ENCODE measurements around the gene FRG2B.
"Not testable (repeated sequence)": the region's sequence is repeated elsewhere in the genome, so short reads cannot be mapped to it uniquely, and the experiment has no call there.

FRG2B gene

DNA sequence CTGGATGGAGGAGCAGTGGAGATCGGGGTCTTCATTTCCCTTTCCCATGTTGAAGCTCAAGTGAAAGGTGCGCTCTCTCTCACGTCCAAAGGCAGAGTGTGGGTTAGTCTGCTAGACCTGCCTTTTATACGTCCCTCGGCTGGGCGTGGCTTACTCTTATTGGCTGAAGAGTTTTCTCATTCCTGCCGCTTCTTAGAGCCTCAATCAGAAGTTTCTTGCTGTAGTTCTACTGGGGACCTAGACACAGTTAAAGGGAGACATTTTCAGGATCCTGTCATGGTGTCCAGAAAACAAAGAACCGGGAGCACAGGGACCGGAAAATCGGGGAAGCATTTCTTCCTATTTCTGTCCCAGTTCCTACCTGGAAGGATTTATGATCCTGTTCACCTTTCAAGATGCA lies at the start of gene FRG2B:
Gene FRG2B (minus strand): TSS at position 101 of the 400 bp plus-strand sequence. CDS start 53 bp downstream, at position 48.
- DNase-seq = not testable (repeated sequence)

DNA sequence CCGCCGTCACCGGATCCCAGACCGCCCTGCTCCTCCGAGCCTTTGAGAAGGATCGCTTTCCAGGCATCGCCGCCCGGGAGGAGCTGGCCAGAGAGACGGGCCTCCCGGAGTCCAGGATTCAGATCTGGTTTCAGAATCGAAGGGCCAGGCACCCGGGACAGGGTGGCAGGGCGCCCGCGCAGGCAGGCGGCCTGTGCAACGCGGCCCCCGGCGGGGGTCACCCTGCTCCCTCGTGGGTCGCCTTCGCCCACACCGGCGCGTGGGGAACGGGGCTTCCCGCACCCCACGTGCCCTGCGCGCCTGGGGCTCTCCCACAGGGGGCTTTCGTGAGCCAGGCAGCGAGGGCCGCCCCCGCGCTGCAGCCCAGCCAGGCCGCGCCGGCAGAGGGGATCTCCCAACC lies 40.9 kb upstream of the FRG2B start:
- DNase-seq = not testable (repeated sequence)

DNA sequence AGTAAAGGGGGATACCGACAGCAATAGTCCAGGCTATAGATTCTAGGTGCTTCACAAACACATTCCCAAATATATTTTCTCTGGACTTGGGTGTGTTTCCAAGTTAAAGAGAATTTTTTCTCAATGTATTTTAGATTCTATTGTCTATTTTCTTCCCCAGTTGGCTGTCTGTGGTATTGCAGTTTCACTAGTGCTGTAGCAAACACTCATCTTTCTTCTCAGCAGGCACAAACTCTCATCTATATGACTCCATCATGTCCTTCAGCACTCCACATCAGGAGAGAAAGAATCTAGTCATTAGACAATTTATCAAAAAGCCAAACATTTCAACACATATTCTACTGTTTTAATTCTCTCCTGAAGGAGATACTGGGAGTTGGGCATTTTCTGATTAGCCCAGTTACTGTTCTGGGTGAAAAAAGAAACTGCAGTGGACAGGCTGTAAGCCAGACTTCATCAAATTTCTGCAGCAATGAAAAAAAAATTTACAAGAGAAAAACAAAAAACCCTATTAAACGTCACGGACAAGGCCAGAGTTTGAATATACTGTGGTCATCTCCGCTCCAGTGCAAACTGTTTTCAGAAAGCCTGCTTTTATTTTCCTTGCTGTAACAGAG lies 37.1 kb upstream of the FRG2B start:
- not testable (repeated sequence) for DNase-seq

DNA sequence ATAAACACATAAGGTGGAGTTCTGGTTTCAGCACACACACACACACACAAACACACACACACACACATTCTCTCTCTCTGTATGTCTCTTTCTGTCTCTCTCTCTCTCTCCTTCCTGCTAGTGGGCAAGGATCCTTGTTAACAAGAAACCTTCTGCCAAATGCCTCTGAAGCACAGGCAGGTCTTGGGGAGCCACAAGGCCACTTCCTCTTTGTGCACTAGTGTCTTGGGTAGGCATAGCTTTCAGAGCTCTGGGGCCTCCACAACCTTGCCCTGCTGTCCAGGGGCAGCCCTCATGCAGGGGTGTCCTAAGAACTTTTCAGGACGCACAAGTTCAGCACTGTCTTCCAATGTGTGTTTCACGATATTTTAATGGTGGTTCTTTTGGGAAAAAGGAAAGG lies 34.5 kb upstream of the FRG2B start:
- not testable (repeated sequence) for DNase-seq

DNA sequence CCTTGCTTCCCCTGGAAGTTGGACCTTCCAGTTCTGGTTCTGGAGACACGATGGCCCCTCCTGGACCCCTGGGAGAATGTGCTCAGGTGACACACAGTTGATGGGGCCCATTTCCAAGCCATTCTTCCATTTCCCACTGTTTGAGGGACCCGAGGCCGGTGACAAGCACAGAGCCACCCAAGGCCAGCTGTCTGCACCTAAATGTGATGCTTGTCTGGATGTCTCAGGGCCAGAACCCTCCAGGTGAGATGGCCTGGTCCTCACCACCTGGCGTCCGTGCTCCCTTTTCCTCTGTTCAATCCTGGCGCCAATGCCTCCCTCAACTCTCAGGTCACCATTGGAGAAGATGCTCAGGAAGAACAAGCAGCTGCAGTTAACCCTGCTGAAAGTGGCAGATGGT lies 33.9 kb upstream of the FRG2B start:
- DNase-seq = not testable (repeated sequence)

DNA sequence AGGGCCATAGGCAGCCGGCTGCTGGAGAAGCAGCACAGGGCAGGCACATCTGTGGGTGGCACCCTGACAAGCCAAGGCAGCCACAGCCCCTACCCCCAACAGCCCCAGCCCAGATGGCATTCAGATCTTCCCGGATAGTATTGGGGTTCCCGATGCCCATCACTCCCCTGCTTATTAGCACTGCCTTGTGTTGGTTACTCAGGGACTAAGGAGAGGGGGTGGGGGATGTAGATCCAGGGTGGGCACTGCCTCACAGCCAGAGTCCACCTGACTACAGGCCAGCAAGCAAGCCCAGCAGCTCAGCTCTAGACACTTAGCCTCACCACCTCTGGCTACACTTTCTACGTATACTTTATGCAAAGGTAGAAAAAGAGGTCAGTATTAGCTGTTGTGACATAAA lies 30.7 kb upstream of the FRG2B start:
- DNase-seq = not testable (repeated sequence)

DNA sequence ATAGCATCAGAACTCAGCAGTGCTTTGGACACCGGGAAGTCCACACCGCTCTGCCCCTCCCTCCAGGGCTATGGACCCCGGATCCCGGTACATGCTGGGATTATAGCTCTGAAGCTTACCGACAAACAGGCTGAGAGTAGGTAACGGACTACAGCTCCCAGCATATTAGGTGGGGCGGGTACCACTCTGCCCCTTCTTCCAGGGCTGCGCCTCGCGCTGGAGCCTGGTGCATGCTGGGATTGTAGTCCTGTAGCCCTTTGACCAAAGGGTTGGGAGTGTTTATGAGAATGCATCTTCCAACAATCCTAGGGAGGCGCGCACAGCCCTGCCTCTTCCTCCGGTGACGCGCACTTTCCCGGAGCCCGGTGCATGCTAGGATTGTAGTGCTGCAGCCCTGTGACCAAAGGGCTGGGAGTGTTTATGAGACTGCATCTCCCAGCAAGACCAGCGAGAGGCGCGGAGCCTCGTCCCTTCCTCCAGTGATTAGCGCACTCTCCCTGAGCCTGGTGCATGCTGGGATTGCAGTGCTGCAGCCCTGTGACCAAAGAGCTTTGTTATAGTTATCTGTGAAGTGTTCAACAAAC lies 22.4 kb upstream of the FRG2B start:
- not testable (repeated sequence) for DNase-seq

DNA sequence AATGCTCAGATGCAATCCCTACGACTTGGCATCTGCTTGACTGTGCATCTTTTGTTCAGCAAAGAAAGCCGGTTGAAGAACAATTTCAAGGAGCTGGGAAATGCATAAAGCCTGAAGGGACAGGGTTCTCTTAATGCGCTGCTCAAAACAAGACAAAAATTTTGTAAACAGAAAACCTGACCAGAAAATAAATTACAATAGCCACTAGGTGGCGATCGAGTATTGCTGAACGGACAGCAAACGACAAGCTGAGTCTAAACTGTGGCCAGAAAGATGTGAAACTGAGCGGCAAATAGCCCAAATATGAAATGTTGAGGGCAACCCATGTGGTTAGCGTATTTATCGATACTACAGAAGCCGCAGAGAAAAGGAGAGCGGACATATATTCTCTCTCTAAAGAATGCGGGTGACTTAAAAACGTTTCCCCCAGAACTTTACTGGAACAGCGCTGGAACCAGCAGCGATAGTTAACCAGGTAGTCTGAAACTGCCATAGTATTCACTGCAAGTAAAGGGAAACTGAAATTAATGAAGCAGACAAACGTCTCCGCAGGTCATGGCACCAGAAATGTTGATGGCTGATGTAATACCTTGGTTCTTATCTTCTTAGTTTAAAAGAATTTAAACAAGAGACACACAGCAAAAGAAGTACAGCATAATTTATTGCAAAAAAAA lies 20.6 kb upstream of the FRG2B start:
- DNase-seq = not testable (repeated sequence)

DNA sequence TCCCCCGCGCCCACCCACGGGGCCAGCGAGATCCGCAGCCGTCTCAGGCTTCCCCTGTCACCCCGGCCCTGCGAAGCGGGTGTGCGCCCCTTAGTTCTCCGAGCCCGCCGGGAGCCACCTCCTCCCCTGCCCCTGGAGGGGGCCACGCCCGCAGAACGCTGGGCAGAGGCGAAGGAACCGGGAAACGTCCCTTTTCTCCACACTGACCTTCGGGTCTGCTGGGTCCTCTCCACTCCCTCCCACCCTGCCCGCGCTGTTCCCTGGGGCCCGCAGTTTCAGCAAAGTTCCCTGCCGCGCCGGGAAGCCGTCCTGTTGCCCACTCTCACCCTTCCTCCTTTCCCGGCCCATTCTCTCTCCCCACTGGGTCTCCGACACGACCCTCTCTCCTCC lies 11.2 kb upstream of the FRG2B start:
- DNase-seq = not testable (repeated sequence)

DNA sequence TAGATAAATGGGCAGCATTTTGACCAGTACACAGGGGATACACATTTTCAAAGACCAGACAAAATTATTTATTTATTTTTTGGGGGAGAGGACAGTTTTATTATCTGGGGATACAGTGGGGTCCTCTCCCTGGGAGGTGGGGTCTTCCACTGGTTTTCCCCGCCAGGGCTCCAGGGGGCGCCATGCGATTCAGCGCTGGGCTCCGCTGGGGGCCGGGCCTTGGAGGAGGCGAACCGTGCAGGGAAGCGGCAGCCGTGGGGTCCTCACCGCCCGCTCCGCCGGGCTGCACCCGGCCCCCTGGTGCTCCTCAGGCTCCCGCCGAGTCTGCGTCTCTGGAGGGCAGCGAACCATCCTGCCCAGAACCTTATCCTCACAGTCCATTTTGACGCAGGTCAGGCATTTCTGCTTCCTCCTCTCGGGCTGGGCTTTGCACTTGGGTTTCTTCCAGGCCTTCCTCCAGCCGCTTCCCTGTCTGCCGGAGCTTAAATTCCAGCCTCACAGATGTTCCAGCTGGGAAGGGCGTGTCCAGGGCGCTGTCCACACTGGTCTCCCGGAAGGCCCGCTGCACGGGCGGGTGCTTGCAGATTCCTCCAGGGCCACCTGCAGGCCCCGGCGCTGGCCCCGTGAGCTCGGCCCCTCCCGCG lies 10.7 kb upstream of the FRG2B start:
- not testable (repeated sequence) for DNase-seq

DNA sequence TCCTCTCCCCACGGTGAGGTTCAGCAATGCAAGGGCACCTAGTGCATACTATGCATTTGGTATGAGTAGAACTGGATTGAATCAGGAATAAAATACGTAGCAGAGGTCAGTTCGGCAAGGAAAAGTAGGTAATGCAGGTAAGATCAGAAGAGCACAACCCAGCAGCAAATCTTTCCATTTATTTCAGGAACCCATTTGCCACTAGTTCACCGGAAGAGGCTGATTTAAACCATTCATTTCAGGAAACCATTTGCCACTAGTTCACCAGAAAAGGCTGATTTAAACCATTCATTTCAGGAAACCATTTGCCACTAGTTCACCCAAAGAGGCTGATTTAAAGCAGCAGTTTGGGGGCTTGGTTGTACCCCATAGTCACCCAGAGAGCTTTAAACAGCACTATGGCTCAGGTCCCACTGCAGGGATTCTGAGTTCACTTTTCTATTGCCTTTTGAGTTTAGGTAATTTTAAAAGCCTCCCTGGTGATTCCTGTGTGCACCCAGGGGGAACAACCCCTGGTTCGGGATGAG lies 4.2 kb upstream of the FRG2B start:
- not testable (repeated sequence) for DNase-seq

DNA sequence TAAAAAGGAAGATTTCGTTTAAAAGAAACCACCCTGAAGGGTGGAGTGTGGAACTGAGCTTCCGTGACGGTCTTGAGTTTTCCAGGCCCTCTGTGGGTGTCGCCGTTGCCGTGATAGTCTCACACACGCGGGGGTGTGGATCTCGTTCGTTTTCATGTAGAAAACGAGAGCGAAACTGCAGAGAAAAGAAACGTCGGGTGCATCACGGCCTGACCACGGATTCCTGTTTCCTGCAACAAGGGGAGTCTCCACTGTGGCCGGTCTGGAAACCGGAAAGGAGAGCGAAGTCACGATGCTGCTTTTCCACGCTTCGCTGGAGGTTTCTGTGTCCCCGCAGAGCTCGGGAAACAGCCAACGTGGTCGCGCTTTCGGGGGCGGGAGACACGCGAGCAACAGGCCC lies 4.1 kb downstream of the FRG2B start:
- DNase-seq = not testable (repeated sequence)

DNA sequence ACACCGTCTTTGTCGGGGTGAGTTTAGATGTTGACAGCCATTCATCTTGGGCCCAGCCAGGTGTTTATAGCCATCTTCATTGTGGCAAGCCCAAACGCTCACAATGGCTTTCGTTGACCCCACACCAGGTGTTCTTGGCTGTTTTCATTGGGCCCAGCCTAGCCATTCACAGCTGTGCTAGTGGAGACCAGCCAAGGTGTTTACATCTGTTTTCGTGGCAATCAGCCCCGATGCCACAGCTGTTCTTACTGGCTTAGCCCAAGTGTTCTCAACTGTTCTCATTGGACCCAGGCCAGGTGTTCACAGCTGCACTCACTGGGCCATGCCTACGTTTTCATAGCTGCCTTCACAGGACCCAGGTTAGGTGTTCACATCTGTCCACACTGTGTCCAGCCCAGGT lies 7.7 kb downstream of the FRG2B start:
- no peak for DNase-seq

DNA sequence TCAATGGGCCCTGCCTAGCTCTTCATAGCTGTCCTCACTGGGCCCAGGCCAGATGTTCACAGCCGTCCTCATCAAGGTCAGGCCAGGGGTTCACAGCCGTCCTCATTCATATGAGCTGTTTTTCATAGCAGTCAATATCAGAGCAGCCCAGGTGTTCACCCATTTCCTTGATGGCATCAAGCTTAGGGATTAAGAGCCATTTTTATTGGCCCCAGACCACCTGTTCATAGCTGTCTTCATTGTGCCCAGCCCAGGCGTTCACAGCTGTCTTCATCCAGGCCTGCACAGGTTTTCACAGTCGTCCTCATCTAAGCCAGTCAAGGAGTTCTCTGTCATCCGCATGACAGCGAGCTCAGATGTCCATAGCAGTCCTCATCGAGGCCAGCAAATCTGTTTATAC lies 9.4 kb downstream of the FRG2B start:
- DNase-seq = no peak

DNA sequence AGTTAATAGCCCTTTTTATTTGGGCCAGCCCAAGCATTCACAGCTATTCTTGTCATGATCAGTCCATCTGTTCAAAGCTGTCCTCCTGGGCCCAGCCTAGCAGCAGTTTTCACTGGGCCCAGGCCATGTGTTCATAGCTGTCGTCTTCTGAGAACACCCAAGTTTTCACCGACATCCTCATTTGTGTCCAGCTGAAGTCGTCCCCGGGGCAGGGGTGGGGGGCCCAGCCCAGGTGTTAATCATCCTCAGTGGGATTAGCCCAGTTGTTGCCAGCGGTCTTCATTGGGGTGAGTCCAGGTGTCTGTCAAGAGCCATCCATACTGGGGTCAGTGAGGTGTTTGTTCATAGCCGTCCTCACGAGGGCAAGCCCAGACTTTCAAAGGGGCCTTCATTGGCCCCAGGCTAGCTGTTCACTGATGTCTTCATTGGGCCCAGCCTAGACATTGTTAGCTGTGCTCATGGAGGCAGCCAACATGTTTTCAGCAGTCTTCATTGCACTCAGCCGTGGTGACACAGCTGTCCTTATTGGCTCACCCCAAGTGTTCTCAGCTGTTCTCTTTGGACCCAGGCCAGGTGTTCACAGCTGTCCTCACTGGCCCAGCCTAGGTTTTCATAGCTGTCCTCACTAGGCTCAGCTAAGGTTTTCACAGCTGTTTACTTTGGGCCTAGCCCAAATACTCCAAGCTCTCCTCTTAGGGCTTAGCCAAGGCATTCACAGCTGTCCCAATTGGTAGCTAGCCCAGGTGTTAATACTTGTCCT lies 10.0 kb downstream of the FRG2B start:
- no peak for DNase-seq

DNA sequence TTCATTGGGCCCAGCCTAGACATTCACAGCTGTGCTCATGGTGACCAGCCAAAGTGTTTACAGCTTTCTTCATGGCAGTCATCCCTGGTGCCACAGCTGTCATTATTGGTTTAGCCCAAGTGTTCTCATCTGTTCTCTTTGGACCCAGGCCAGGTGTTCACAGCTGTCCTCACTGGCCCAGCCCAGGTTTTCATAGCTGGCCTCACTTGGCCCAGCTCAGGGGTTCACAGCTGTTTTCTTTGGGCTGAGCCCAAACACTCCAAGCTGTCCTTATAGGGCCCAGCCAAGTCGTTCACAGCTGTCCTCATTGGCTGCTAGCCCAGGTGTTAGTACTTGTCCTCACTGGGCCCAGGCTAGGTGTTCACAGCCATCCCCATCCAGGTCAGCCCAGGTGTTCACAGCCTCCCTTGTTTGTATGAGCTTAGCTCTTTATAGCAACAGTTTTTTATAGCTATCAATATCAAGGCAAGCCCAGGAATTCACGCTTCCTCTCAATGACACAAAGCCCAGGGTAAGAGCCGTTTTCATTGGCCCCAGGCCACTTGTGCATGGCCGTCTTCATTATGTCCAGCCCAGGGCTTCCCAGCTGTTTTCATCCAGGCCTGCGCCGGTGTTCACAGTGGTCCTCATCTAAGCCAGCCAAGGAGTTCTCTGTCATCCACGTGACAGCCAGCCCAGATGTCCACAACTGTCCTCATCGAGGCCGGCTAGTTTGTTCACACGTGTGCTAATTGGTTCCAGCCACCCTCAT lies 11.6 kb downstream of the FRG2B start:
- no peak for DNase-seq

DNA sequence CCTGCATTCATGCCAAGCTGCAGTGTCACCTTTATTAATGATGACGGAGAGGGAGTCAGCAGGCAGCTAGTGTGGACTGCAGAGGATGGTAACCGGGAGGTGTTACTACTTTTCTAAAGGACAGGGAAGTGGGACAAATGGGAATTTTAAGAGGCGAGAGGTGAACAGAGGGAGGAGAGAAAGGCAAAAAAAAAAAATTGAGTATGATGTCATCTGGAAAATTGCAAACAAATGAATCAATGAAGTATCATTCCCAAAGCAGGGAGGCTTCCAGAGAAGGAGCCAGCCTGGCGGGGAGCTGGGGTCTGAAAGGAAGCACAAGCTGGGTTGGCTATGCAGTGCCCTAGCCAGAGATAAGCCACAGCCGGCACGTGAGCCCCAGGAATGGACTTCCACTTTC lies 12.9 kb downstream of the FRG2B start:
- no peak for DNase-seq

DNA sequence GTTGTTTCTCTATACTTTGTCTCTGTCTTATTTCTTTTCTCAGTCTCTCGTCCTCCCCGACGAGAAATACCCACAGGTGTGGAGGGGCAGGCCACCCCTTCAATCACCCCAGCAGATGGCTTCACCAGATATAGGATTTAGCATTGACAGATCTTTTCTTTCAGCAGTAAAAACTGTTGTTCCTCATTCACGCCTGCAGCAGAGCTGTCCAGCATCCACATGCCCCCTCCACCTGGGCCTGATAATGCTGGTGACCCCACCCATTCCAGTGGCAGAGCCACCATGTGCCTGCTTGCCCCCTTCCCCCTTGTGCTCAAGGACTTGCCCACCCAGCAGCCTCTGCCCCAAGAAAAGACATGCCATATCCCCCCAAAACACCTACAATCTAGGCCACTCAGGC lies 15.5 kb downstream of the FRG2B start:
- DNase-seq = no peak

DNA sequence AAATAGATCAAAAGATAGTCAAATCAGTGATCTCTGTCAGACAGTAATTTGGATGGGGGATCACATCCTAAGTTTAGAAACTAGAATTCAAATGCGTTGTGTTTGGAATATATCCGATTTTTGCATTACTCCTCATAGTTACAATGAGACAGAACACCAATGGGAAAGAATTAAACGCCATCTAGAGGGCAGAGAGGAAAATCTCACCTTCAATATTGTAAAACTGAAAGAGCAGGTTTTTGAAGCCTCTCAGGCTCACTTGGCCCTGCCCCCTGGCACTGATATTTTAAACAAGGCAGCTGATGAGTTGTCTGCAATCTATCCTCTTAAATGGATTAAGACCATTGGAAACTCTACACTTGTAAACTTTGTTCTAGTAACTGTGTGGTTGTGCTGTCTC lies 17.7 kb downstream of the FRG2B start:
- no peak for DNase-seq

DNA sequence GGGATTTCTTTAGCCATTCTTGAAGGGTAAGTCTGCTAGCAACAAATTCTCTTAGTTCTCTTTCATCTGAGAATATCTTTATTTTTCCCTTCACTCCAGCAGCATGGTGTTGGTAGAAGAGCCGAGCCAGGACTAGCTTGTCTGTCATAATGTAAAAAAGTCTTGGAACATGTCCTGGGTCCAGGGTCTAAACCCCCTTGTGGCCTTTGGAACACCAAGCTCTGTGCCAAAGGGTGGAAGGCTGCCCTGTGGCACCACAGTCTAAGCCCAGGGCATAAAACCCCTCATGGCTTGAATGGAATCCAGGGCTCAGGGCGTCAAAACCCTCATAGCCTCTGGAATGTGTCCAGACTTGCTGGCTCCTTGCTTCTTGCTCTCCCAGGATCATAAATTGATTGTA lies 23.2 kb downstream of the FRG2B start:
- DNase-seq = not testable (repeated sequence)

DNA sequence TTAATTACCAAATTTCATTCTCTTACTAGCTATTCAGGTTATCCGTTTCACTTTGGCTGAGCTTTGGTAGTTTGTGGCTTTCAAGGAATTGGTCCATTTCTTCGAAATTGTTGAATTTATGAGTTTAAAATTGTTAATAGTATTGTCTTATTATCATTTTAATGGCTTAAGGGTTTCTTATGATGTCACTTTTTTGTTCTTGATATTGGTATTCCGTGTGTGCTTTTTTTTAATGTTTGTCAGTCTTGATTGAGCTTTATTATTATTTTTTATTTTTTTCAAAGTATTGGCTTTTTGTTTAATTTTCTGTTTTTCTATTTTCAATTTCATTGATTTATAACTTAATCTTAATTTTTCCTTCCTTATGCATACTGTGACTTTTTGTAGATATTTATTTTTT lies 25.9 kb downstream of the FRG2B start:
- DNase-seq = no peak

DNA sequence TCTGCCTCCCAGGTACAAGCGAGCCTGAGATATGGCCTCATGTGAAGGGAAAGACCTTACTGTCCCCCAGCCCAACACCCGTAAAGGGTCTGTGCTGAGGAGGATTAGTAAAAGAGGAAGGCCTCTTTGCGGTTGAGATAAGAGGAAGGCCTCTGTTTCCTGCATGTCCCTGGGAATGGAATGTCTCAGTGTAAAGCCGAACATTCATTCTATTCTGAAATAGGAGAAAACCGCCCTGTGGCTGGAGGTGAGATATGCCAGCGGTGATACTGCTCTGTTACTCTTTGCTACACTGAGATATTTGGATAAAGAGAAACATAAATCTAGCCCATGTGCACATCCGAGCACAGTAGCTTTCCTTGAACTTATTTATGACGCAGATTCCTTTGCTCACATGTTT lies 26.7 kb downstream of the FRG2B start:
- not testable (repeated sequence) for DNase-seq
